HEK293 (cell line): ENCODE data around the gene KCNQ1.

Experiments
- CTCF ChIA-PET: fragments of 350-600 bp; formaldehyde crosslinking; extraction: SDS; loops from one replicate; lab custom pipeline; 2021; ENCODE audit warnings: antibody characterized with exemption; lab: Yijun Ruan, JAX
- POLR2A ChIA-PET: fragments of 300-600 bp; formaldehyde crosslinking; extraction: SDS; loops from one replicate; lab custom pipeline; 2020; ENCODE audit warnings: antibody characterized with exemption, inconsistent platforms; lab: Yijun Ruan, JAX
- H3K27ac ChIP-seq: fragments of 200-500 bp; sonication (Bioruptor generic); 2 replicates; pipeline ENCODE4 v1.5.1; 2014; ENCODE audit warnings: low read depth, low read length, control low read depth, inconsistent platforms; ENCODE audit errors: extremely low read depth
- H3K36me3 ChIP-seq, 2 experiments: fragments of 200-500 bp in 1 of 2; sonication (Bioruptor generic) in 1 of 2; 1 replicate in 1 of 2; 2 replicates in 1 of 2; pipeline ENCODE4 v1.5.1; 2014 to 2017; ENCODE audit warnings: inconsistent platforms in 2 of 2, low read length in 2 of 2; ENCODE audit not compliant: control insufficient read depth in 2 of 2, insufficient read depth in 1 of 2
- H3K4me1 ChIP-seq: fragments of 200-500 bp; sonication (Bioruptor generic); 2 replicates; pipeline ENCODE4 v1.5.1; 2014; ENCODE audit warnings: mild to moderate bottlenecking, low read length, inconsistent platforms; ENCODE audit not compliant: control insufficient read depth, insufficient read depth
- H3K4me3 ChIP-seq: 2 replicates; pipeline ENCODE4 v1.5.1; 2011; ENCODE audit warnings: low read depth, mild to moderate bottlenecking, control low read depth, low read length, moderate library complexity
- H3K9me3 ChIP-seq: fragments of 200-500 bp; sonication (Bioruptor generic); 2 replicates; pipeline ENCODE4 v1.5.1; 2014; ENCODE audit warnings: low read depth, low read length, inconsistent platforms; ENCODE audit not compliant: control insufficient read depth, insufficient read depth
- GLI2 ChIP-seq: fragments of 450-650 bp; formaldehyde crosslinking; IDR thresholded peaks from 2 replicates; pipeline ENCODE4; 2017; ENCODE audit warnings: missing biosample characterization, missing genetic modification characterization, low read depth, borderline replicate concordance
- OSR2 ChIP-seq: fragments of 450-650 bp; formaldehyde crosslinking; IDR thresholded peaks from 2 replicates; pipeline ENCODE4 v1.5.1; 2016; ENCODE audit warnings: missing biosample characterization, missing genetic modification characterization
- ZBTB1 ChIP-seq: fragments of 450-650 bp; formaldehyde crosslinking; IDR thresholded peaks from 2 replicates; pipeline ENCODE4 v1.5.1; 2016; ENCODE audit warnings: missing biosample characterization, missing genetic modification characterization
- ZIC2 ChIP-seq: fragments of 450-650 bp; formaldehyde crosslinking; IDR thresholded peaks from 2 replicates; pipeline ENCODE4 v1.5.1; 2016; ENCODE audit warnings: missing biosample characterization, missing genetic modification characterization
- ZNF112 ChIP-seq: fragments of 450-650 bp; formaldehyde crosslinking; IDR thresholded peaks from 2 replicates; pipeline ENCODE4 v1.5.0; 2017; ENCODE audit warnings: missing biosample characterization, missing genetic modification characterization
- ZNF114 ChIP-seq: fragments of 450-650 bp; formaldehyde crosslinking; IDR thresholded peaks from 2 replicates; pipeline ENCODE4 v1.5.0; 2017; ENCODE audit warnings: missing biosample characterization, missing genetic modification characterization
- ZNF266 ChIP-seq: fragments of 450-650 bp; formaldehyde crosslinking; IDR thresholded peaks from 2 replicates; pipeline ENCODE4 v1.5.1; 2016; ENCODE audit warnings: missing biosample characterization, missing genetic modification characterization, low read depth
- ZNF37A ChIP-seq: fragments of 450-650 bp; IDR thresholded peaks from 2 replicates; pipeline ENCODE4 v1.5.1; 2018; ENCODE audit warnings: missing biosample characterization, missing genetic modification characterization
- ZNF48 ChIP-seq: fragments of 450-650 bp; formaldehyde crosslinking; IDR thresholded peaks from 2 replicates; pipeline ENCODE4 v1.5.1; 2016; ENCODE audit warnings: missing biosample characterization, missing genetic modification characterization
- ZNF558 ChIP-seq: fragments of 450-650 bp; formaldehyde crosslinking; IDR thresholded peaks from 2 replicates; pipeline ENCODE4 v1.5.1; 2016; ENCODE audit warnings: missing biosample characterization, missing genetic modification characterization
- ZNF639 ChIP-seq: fragments of 450-650 bp; formaldehyde crosslinking; IDR thresholded peaks from 2 replicates; pipeline ENCODE4 v1.5.1; 2016; ENCODE audit warnings: missing biosample characterization, missing genetic modification characterization
- ZNF654 ChIP-seq: fragments of 450-650 bp; formaldehyde crosslinking; IDR thresholded peaks from 2 replicates; pipeline ENCODE4 v1.5.1; 2016; ENCODE audit warnings: low read depth, missing biosample characterization, missing genetic modification characterization
- ZNF664 ChIP-seq: fragments of 450-650 bp; formaldehyde crosslinking; IDR thresholded peaks from 2 replicates; pipeline ENCODE4 v1.5.1; 2016; ENCODE audit warnings: missing biosample characterization, missing genetic modification characterization
- ZNF76 ChIP-seq: fragments of 450-650 bp; formaldehyde crosslinking; IDR thresholded peaks from 2 replicates; pipeline ENCODE4; 2016; ENCODE audit warnings: low read depth, missing biosample characterization, missing genetic modification characterization, borderline replicate concordance
- ZNF785 ChIP-seq: fragments of 450-650 bp; formaldehyde crosslinking; IDR thresholded peaks from 2 replicates; pipeline ENCODE4 v1.5.1; 2016; ENCODE audit warnings: missing biosample characterization, missing genetic modification characterization
- ZNF792 ChIP-seq: fragments of 450-650 bp; formaldehyde crosslinking; IDR thresholded peaks from 2 replicates; pipeline ENCODE4 v1.5.1; 2016; ENCODE audit warnings: missing biosample characterization, missing genetic modification characterization
- ZSCAN16 ChIP-seq: fragments of 450-650 bp; formaldehyde crosslinking; IDR thresholded peaks from 2 replicates; pipeline ENCODE4 v1.5.1; 2016; ENCODE audit warnings: missing biosample characterization, missing genetic modification characterization
- TF ChIP-seq, protein P1 (sequence below): fragments of 450-650 bp; formaldehyde crosslinking; IDR thresholded peaks from 2 replicates; pipeline ENCODE4; 2016; ENCODE audit warnings: missing biosample characterization, missing genetic modification characterization
- TF ChIP-seq, protein P2 (sequence below): fragments of 450-650 bp; formaldehyde crosslinking; IDR thresholded peaks from 2 replicates; pipeline ENCODE4 v1.5.1; 2017; ENCODE audit warnings: missing biosample characterization, missing genetic modification characterization
- TF ChIP-seq, protein P3 (sequence below): sonication (generic); formaldehyde crosslinking; IDR thresholded peaks from 2 replicates; pipeline ENCODE4 v1.8.1; 2022; ENCODE audit warnings: mild to moderate bottlenecking, moderate library complexity, missing genetic modification reagents
- TF ChIP-seq, protein P4 (sequence below): fragments of 450-650 bp; formaldehyde crosslinking; IDR thresholded peaks from 2 replicates; pipeline ENCODE4 v1.5.1; 2016; ENCODE audit warnings: missing biosample characterization, missing genetic modification characterization

KCNQ1 gene

DNA sequence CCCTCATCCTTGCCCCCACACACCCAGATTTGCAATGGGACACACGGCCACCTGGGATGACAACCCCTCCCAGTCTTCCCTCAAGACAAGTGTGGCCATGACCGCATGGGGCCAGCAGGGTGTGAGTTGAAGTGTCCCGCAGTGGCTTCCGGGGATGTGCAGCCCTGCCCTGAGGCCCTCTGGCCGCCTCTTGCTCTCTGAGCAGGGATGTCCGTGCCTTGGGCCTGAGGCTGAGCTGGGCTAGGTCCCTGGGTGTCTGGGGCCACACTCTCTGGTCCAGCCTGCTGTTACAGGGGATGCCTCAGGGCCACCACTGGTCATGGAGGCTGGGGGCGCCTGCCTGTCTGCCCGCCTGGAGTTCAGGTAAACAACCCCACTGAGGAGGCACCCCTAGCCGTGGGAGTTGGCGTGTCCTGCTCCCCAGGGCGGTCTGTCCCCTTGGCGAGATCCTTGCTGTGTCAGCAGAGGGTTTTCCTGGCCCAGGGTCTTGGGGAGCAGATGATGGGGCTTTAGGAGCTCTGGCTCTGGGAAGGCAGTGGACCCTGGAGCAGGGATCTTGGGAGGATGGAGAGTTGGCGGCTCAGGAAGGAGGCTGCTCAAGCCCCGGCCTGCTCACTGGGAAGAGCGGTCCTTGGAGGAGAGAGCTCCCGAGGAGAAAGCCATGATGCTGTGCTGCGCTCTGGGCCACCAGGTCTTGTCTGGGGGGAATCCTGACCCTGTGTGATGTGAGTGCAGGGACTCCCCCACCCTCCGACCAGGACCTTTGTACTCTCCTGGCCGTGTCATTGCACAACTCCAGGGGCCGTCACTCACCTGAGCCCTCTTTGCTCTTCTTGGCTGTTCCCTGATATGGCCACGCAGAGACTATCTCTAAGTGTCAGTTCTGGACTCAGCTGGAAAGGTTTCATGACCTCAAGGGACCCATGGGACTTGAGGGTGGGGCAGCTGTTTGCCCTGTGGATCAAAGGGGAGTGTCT is 67.9 kb downstream of the KCNQ1 start:
- ChIA-PET CTCF (interaction anchor here (0.5 kb wide), 1 partner anchor 11 kb away, joined by 3 read pairs; no protein-coding TSS in a partner anchor), POLR2A (no interaction called here)
- Histone ChIP-seq H3K36me3 (no peaks in the 10 kb centered on the region), H3K9me3 (no peaks in the 10 kb centered on the region), H3K27ac (no peak overlapping the region), H3K4me1 (no peaks in the 10 kb centered on the region), H3K4me3 (no peak overlapping the region)
- TF ChIP-seq, protein P1, sequence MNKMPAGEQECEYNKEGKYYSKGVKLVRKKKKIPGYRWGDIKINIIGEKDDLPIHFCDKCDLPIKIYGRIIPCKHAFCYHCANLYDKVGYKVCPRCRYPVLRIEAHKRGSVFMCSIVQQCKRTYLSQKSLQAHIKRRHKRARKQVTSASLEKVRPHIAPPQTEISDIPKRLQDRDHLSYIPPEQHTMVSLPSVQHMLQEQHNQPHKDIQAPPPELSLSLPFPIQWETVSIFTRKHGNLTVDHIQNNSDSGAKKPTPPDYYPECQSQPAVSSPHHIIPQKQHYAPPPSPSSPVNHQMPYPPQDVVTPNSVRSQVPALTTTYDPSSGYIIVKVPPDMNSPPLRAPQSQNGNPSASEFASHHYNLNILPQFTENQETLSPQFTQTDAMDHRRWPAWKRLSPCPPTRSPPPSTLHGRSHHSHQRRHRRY = no peak
- TF ChIP-seq ZBTB1 (tag by site-specific recombination) = no peak
- no peak for TF ChIP-seq ZNF664 (tag by site-specific recombination)
- TF ChIP-seq ZNF114 (tag by site-specific recombination) = no peak
- TF ChIP-seq ZNF37A (tag by site-specific recombination) = no peak
- no peak for TF ChIP-seq ZNF76 (tag by site-specific recombination)
- no peak for TF ChIP-seq OSR2 (tag by site-specific recombination)
- TF ChIP-seq, protein P2, sequence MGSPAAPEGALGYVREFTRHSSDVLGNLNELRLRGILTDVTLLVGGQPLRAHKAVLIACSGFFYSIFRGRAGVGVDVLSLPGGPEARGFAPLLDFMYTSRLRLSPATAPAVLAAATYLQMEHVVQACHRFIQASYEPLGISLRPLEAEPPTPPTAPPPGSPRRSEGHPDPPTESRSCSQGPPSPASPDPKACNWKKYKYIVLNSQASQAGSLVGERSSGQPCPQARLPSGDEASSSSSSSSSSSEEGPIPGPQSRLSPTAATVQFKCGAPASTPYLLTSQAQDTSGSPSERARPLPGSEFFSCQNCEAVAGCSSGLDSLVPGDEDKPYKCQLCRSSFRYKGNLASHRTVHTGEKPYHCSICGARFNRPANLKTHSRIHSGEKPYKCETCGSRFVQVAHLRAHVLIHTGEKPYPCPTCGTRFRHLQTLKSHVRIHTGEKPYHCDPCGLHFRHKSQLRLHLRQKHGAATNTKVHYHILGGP (tag by site-specific recombination) = no peak
- no peak for TF ChIP-seq ZNF48

GRCh38 chr11:2513441-2513840 is 68.6 kb downstream of the KCNQ1 start:
- no peaks in the 10 kb centered on the region for H3K4me1 ChIP-seq
- peak; percentile 35; the same call in 1 of the 2 replicates for TF ChIP-seq ZIC2 (tag by site-specific recombination)
- TF ChIP-seq ZNF639 (tag by site-specific recombination) = no peak

GRCh38 chr11:2515401-2516275 is 70.8 kb downstream of the KCNQ1 start:
- Histone ChIP-seq H3K27ac (no peak overlapping the region), H3K4me1 (no peaks in the 10 kb centered on the region), H3K36me3 (no peaks in the 10 kb centered on the region), H3K4me3 (no peak overlapping the region), H3K9me3 (no peaks in the 10 kb centered on the region)
- ChIA-PET POLR2A (no interaction called here), CTCF (interaction anchor here (1.6 kb wide), 1 partner anchor 17 kb away, joined by 3 read pairs; no protein-coding TSS in a partner anchor)
- TF ChIP-seq, protein P3, sequence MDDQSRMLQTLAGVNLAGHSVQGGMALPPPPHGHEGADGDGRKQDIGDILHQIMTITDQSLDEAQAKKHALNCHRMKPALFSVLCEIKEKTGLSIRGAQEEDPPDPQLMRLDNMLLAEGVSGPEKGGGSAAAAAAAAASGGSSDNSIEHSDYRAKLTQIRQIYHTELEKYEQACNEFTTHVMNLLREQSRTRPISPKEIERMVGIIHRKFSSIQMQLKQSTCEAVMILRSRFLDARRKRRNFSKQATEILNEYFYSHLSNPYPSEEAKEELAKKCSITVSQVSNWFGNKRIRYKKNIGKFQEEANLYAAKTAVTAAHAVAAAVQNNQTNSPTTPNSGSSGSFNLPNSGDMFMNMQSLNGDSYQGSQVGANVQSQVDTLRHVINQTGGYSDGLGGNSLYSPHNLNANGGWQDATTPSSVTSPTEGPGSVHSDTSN = no peak
- TF ChIP-seq ZNF266 (no peak), GLI2 (tag by site-specific recombination) (no peak), ZNF654 (no peak), ZNF792 (tag by site-specific recombination) (no peak), ZSCAN16 (tag by site-specific recombination) (no peak), ZNF558 (no peak), ZNF785 (no peak), ZNF112 (tag by site-specific recombination) (no peak)
- TF ChIP-seq, protein P4, sequence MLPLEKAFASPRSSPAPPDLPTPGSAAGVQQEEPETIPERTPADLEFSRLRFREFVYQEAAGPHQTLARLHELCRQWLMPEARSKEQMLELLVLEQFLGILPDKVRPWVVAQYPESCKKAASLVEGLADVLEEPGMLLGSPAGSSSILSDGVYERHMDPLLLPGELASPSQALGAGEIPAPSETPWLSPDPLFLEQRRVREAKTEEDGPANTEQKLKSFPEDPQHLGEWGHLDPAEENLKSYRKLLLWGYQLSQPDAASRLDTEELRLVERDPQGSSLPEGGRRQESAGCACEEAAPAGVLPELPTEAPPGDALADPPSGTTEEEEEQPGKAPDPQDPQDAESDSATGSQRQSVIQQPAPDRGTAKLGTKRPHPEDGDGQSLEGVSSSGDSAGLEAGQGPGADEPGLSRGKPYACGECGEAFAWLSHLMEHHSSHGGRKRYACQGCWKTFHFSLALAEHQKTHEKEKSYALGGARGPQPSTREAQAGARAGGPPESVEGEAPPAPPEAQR (tag by site-specific recombination) = no peak

More at GRCh38 chr11:2513441-2513840, 68.6 kb downstream of the KCNQ1 start:
- POLR2A ChIA-PET = no interaction called here
- H3K36me3 ChIP-seq = no peaks in the 10 kb centered on the region
- no peak overlapping the region for H3K27ac ChIP-seq
- CTCF ChIA-PET = no interaction called here
- no peaks in the 10 kb centered on the region for H3K9me3 ChIP-seq
- H3K4me3 ChIP-seq = no peak overlapping the region
